DMS153 treated with DMSO at 0.1 percent for 48 hours (cell line): Measurements from ENCODE around the gene PRR15L.

Experiments
- DNase-seq: peaks from one replicate; lab custom pipeline; 2025; ENCODE audit not compliant: unreplicated experiment; lab: John Stamatoyannopoulos, UW

Gene PRR15L

GRCh38 chr17:47907932-47908562, 49.6 kb downstream of the PRR15L start:
- DNase-seq = no peak

- DNase-seq = no peak
Measured at GRCh38 chr17:47906443-47906842, 51.2 kb downstream of the PRR15L start.

- no peak for DNase-seq
Measured at GRCh38 chr17:47905221-47905733, 52.4 kb downstream of the PRR15L start.

- DNase-seq = no peak
Measured at GRCh38 chr17:47902039-47902744, 55.5 kb downstream of the PRR15L start.
